Brain microvascular endothelial cell (primary cell): Measurements from ENCODE around the gene FETUB.
"Not testable (repeated sequence)": the region's sequence is repeated elsewhere in the genome, so short reads cannot be mapped to it uniquely, and the experiment has no call there.

ENCODE experiments used
- DNase-seq: peaks from one replicate; pipeline ENCODE4 v3.0.0-alpha.2; 2020
- H3K27ac ChIP-seq: fragments of 250-450 bp; sonication (Bioruptor Pico); 2 replicates; pipeline ENCODE4 v1.5.1; 2020; ENCODE audit warnings: mild to moderate bottlenecking, moderate library complexity
- H3K27me3 ChIP-seq: fragments of 250-450 bp; sonication (Bioruptor Pico); replicated peaks from 2 replicates; pipeline ENCODE4 v1.5.1; 2020; ENCODE audit warnings: mild to moderate bottlenecking
- H3K36me3 ChIP-seq: fragments of 250-450 bp; sonication (Bioruptor Pico); replicated peaks from 2 replicates; pipeline ENCODE4 v1.5.1; 2020; ENCODE audit warnings: mild to moderate bottlenecking
- H3K4me3 ChIP-seq: 2 replicates; pipeline ENCODE4 v1.5.1; 2011; ENCODE audit warnings: low read depth, mild to moderate bottlenecking, control low read depth, low read length, moderate library complexity
- CTCF ChIP-seq: IDR thresholded peaks from 2 replicates; pipeline ENCODE4 v1.5.1; 2011; ENCODE audit warnings: low read depth, mild to moderate bottlenecking, moderate library complexity, low read length, control low read depth, inconsistent platforms; ENCODE audit errors: missing control alignments
- in situ Hi-C: cut with HindIII; loops from 2 replicates; pipeline ENCODE4 v1.10.0; 2017; ENCODE audit warnings: low sequenced_read_pairs, low pct_ligation_motif_present

FETUB gene

DNA sequence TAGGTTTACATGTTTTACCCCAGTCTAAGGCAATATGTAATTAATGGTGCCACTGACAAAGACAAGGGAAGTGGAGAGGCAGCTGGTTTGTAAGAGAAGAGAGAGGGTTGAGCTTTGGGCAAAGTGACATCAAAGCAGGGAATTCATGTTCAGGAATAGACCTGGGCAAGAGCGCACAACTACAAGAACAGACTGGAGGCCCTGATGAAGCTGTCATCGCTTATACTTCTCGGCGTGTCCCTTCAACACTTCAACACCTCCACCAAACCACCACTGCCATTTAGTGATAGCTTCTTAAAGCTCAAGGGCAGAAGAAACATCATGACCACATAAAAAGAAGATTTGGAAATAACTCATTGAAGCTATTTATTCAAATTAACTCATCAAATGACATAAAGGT is 57.3 kb downstream of the FETUB start:
- in situ Hi-C loops, result no loop called here
- TF ChIP-seq CTCF, result no peak
- Histone ChIP-seq H3K27ac (no peak overlapping the region), H3K4me3 (no peak overlapping the region), H3K36me3 (no peaks in the 10 kb centered on the region), H3K27me3 (peaks cover 2% of the 10 kb centered on the region)
- no peak for DNase-seq

DNA sequence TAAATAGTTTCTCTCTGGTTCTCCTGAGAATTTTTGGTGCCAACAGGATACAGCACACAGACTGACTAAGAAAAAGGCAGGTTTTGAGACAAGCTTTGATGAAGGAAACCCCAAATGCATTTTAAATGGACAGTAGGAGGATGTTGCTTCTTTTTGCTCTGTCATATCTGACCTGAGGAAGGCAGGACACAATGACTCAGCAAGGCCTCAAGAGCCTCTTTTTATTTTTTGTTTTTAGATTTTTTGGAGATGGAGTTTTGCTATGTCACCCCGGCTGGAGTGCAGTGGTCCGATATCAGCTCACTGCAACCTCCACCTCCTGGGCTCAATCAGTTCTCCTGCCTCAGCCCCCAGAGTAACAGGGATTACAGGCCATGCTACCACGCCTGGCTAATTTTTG is 60.1 kb downstream of the FETUB start:
- TF ChIP-seq CTCF, result no peak
- peaks cover 4% of the 10 kb centered on the region for H3K27me3 ChIP-seq
- H3K36me3 ChIP-seq, result no peaks in the 10 kb centered on the region
- H3K4me3 ChIP-seq, result no peak overlapping the region
- in situ Hi-C loops, result no loop called here
- no peak overlapping the region for H3K27ac ChIP-seq
- DNase-seq, result no peak

GRCh38 chr3:186702451-186702850 is 62.3 kb downstream of the FETUB start:
- H3K27me3 ChIP-seq, H3K4me3 ChIP-seq, H3K27ac ChIP-seq, H3K36me3 ChIP-seq, DNase-seq, in situ Hi-C loops: not testable (repeated sequence)
